GM23248 (cell line): ENCODE data around the gene MYH14. TPM values are rescaled to one million over a fixed set of nuclear protein-coding genes. Genes with fewer than 3 reads are reported as not detected.
A peak's percentile ranks its signal among the peaks of the same experiment; 100 is the strongest.

Source experiments
- DNase-seq: peaks from one replicate; pipeline ENCODE4 v3.0.0-alpha.2; 2015
- H2AFZ ChIP-seq: fragments of 200-600 bp; sonication (generic); 2 replicates; pipeline ENCODE4 v1.6.1; 2016; ENCODE audit warnings: antibody characterized with exemption
- H3F3A ChIP-seq: fragments of 200-600 bp; sonication (generic); 2 replicates; pipeline ENCODE4 v1.6.1; 2016; ENCODE audit warnings: mild to moderate bottlenecking, antibody characterized with exemption, mixed run types; ENCODE audit not compliant: insufficient read depth
- H3K27ac ChIP-seq: fragments of 200-600 bp; sonication (generic); 2 replicates; pipeline ENCODE4 v1.5.1; 2016; ENCODE audit warnings: mild to moderate bottlenecking
- H3K27me3 ChIP-seq: fragments of 200-600 bp; sonication (generic); replicated peaks from 2 replicates; pipeline ENCODE4 v1.6.1; 2016; ENCODE audit warnings: mild to moderate bottlenecking; ENCODE audit not compliant: insufficient read depth
- H3K36me3 ChIP-seq: fragments of 200-600 bp; sonication (generic); 2 replicates; pipeline ENCODE4 v1.6.1; 2016; ENCODE audit warnings: low read depth, mild to moderate bottlenecking
- H3K4me1 ChIP-seq: fragments of 200-600 bp; sonication (generic); 2 replicates; pipeline ENCODE4 v1.6.1; 2016; ENCODE audit warnings: mild to moderate bottlenecking; ENCODE audit not compliant: insufficient read depth
- H3K4me2 ChIP-seq: fragments of 200-600 bp; sonication (generic); one replicate; pipeline ENCODE4 v1.6.1; 2016; ENCODE audit warnings: mild to moderate bottlenecking; ENCODE audit not compliant: unreplicated experiment
- H3K4me3 ChIP-seq: fragments of 200-600 bp; sonication (generic); 2 replicates; pipeline ENCODE4 v1.5.1; 2016; ENCODE audit warnings: mild to moderate bottlenecking
- H3K79me2 ChIP-seq: fragments of 200-600 bp; sonication (generic); 2 replicates; pipeline ENCODE4 v1.6.1; 2016; ENCODE audit warnings: mild to moderate bottlenecking; ENCODE audit not compliant: insufficient read depth
- H3K9ac ChIP-seq: fragments of 200-600 bp; sonication (generic); 2 replicates; pipeline ENCODE4 v1.6.1; 2016; ENCODE audit warnings: mild to moderate bottlenecking
- H3K9me2 ChIP-seq: fragments of 200-600 bp; sonication (generic); 2 replicates; pipeline ENCODE4 v1.6.1; 2016; ENCODE audit warnings: mixed run types, mild to moderate bottlenecking, moderate library complexity; ENCODE audit not compliant: insufficient read depth
- H3K9me3 ChIP-seq: fragments of 200-600 bp; sonication (generic); one replicate; pipeline ENCODE4 v1.6.1; 2017; ENCODE audit warnings: low read depth
- H4K20me1 ChIP-seq: fragments of 200-600 bp; sonication (generic); 2 replicates; pipeline ENCODE4 v1.6.0; 2016; ENCODE audit not compliant: insufficient read depth
- EZH2 ChIP-seq: fragments of 200-600 bp; sonication (generic); IDR thresholded peaks from 2 replicates; pipeline ENCODE4 v1.6.1; 2018; ENCODE audit warnings: antibody characterized with exemption, mild to moderate bottlenecking; ENCODE audit not compliant: insufficient read depth, poor library complexity, severe bottlenecking
- EZH2phosphoT487 ChIP-seq: fragments of 200-600 bp; sonication (generic); IDR thresholded peaks from 2 replicates; pipeline ENCODE4 v1.6.1; 2018; ENCODE audit warnings: antibody characterized with exemption, moderate library complexity, mild to moderate bottlenecking, low read depth; ENCODE audit not compliant: insufficient read depth
- WGBS, 2 experiments: methylation state at CpG; one replicate each; pipeline ENCODE4 v1.1.6; 2015 to 2017; ENCODE audit warnings: low lambda C conversion rate in 2 of 2, low coverage in 1 of 2; ENCODE audit errors: missing lambda C conversion rate in 2 of 2; 5-methylcytosine and 5-hydroxymethylcytosine counted together
- in situ Hi-C: fragments of 300-500 bp; cut with MboI; formaldehyde crosslinking; loops from 2 replicates; pipeline ENCODE4 v1.15.0; 2020
- polyA plus RNA-seq: library from polyadenylated mRNA; unstranded; fragments of >200 nt; fragmentation: Nextera tagmentation; extraction: Ambion mirVana; gene quantifications from 2 replicates; pipeline ENCODE4 v1.2.1, GENCODE V29; 2016
- total RNA-seq: library from RNA; depleted of rRNA; stranded (reverse); fragments of >200 nt; shearing (Covaris generic); gene quantifications from 2 replicates; pipeline ENCODE4 v1.2.3, GENCODE V29; 2014

The MYH14 gene
- total and polyA plus RNA-seq, 2 experiments from 2014 or later, result not detected

GRCh38 chr19:50242581-50242980 is 39.2 kb downstream of the MYH14 start:
- H3K9ac ChIP-seq, result no peak overlapping the region
- no peaks in the 10 kb centered on the region for H4K20me1 ChIP-seq
- in situ Hi-C loops, result no loop called here
- no peaks in the 10 kb centered on the region for H3K79me2 ChIP-seq
- peak; percentile 49 for DNase-seq
- H3K4me1 ChIP-seq, result no peaks in the 10 kb centered on the region
- no peak for TF ChIP-seq EZH2phosphoT487
- no peak for TF ChIP-seq EZH2
- H3K4me3 ChIP-seq, result no peak overlapping the region
- no peaks in the 10 kb centered on the region for H3K36me3 ChIP-seq
- no peak overlapping the region for H3K4me2 ChIP-seq
- H3K9me3 ChIP-seq, result no peaks in the 10 kb centered on the region
- 0 out of 2 replicates have a peak, but pooled peaks cover 6% of the 10 kb centered on the region for H3K27me3 ChIP-seq
- no peak overlapping the region for H2AFZ ChIP-seq
- 19 to 29% methylated on average over 6 of the region's 6 CpGs for WGBS, 2 experiments
- H3K9me2 ChIP-seq, result no peaks in the 10 kb centered on the region
- no peaks in the 10 kb centered on the region for H3F3A ChIP-seq
- H3K27ac ChIP-seq, result no peak overlapping the region

GRCh38 chr19:50244695-50245094 is 41.3 kb downstream of the MYH14 start:
- TF ChIP-seq EZH2phosphoT487 (no peak), EZH2 (no peak)
- Histone ChIP-seq H3K4me1 (no peaks in the 10 kb centered on the region), H3K27ac (no peak overlapping the region), H4K20me1 (no peaks in the 10 kb centered on the region), H3K9me3 (no peaks in the 10 kb centered on the region), H3K36me3 (no peaks in the 10 kb centered on the region), H3K4me3 (no peak overlapping the region), H3K9me2 (no peaks in the 10 kb centered on the region), H3K9ac (no peak overlapping the region), H3K27me3 (0 out of 2 replicates have a peak, but pooled peaks cover 6% of the 10 kb centered on the region), H3F3A (no peaks in the 10 kb centered on the region), H2AFZ (no peak overlapping the region), H3K4me2 (no peak overlapping the region), H3K79me2 (no peaks in the 10 kb centered on the region)
- 40 to 43% methylated on average over 9 of the region's 9 CpGs for WGBS, 2 experiments
- no peak for DNase-seq
- in situ Hi-C loops, result no loop called here

- no peaks in the 10 kb centered on the region for H3K79me2 ChIP-seq
- no peak overlapping the region for H3K4me2 ChIP-seq
- in situ Hi-C loops, result no loop called here
- DNase-seq, result no peak
- H3K9me3 ChIP-seq, result no peaks in the 10 kb centered on the region
- no peak overlapping the region for H2AFZ ChIP-seq
- no peaks in the 10 kb centered on the region for H3F3A ChIP-seq
- no peak for TF ChIP-seq EZH2
- TF ChIP-seq EZH2phosphoT487, result no peak
- H3K9ac ChIP-seq, result no peak overlapping the region
- H3K9me2 ChIP-seq, result no peaks in the 10 kb centered on the region
- H4K20me1 ChIP-seq, result no peaks in the 10 kb centered on the region
- no peak overlapping the region for H3K4me3 ChIP-seq
- H3K36me3 ChIP-seq, result no peaks in the 10 kb centered on the region
- 56 to 60% methylated on average over 10 of the region's 10 CpGs for WGBS, 2 experiments
- H3K4me1 ChIP-seq, result no peaks in the 10 kb centered on the region
- H3K27me3 ChIP-seq, result no peaks in the 10 kb centered on the region
- no peak overlapping the region for H3K27ac ChIP-seq
These were observed 45.0 kb downstream of the MYH14 start for GRCh38 chr19:50248413-50248812.

- Histone ChIP-seq H3K36me3 (no peaks in the 10 kb centered on the region), H3F3A (no peaks in the 10 kb centered on the region), H4K20me1 (no peaks in the 10 kb centered on the region), H3K9me3 (no peaks in the 10 kb centered on the region), H3K9ac (no peak overlapping the region), H3K27ac (no peak overlapping the region), H3K27me3 (no peaks in the 10 kb centered on the region), H3K79me2 (no peaks in the 10 kb centered on the region), H3K4me2 (no peak overlapping the region), H3K9me2 (no peaks in the 10 kb centered on the region), H2AFZ (no peak overlapping the region), H3K4me3 (no peak overlapping the region), H3K4me1 (no peaks in the 10 kb centered on the region)
- no peak for TF ChIP-seq EZH2phosphoT487
- TF ChIP-seq EZH2, result no peak
- in situ Hi-C loops, result no loop called here
- no peak for DNase-seq
- 74 to 76% methylated on average over 19 of the region's 19 CpGs for WGBS, 2 experiments
These were observed 45.4 kb downstream of the MYH14 start for GRCh38 chr19:50248826-50249225.

GRCh38 chr19:50249636-50250035 is 46.2 kb downstream of the MYH14 start:
- DNase-seq, result no peak
- WGBS, 2 experiments, result 36 to 39% methylated on average over 14 to 16 of the region's 16 CpGs
- no peak overlapping the region for H2AFZ ChIP-seq
- in situ Hi-C loops, result no loop called here
- no peaks in the 10 kb centered on the region for H3K27me3 ChIP-seq
- no peaks in the 10 kb centered on the region for H3K9me2 ChIP-seq
- H3K4me2 ChIP-seq, result no peak overlapping the region
- no peak overlapping the region for H3K27ac ChIP-seq
- no peaks in the 10 kb centered on the region for H3F3A ChIP-seq
- no peak overlapping the region for H3K4me3 ChIP-seq
- H3K9me3 ChIP-seq, result no peaks in the 10 kb centered on the region
- no peak for TF ChIP-seq EZH2
- no peak for TF ChIP-seq EZH2phosphoT487
- no peaks in the 10 kb centered on the region for H3K36me3 ChIP-seq
- no peak overlapping the region for H3K9ac ChIP-seq
- H4K20me1 ChIP-seq, result no peaks in the 10 kb centered on the region
- H3K79me2 ChIP-seq, result no peaks in the 10 kb centered on the region
- H3K4me1 ChIP-seq, result no peaks in the 10 kb centered on the region
